Activated B cell treated with CpG ODN at 0.5 μM for 24 hours (primary cell): ENCODE results near the gene EPS8L2. TPM values are rescaled to one million over a fixed set of nuclear protein-coding genes. Genes with fewer than 3 reads are reported as not detected.

Experiments used
- ATAC-seq: fragments of 200-7000 bp; cut with Tn5 transposase; one replicate; pipeline ENCODE4 v1.10.0; 2021; ENCODE audit warnings: low read depth, mild to moderate bottlenecking, moderate library complexity
- CTCF ChIA-PET: fragments of 350-600 bp; sonication (Branson Sonifier 250); formaldehyde crosslinking; loops from one replicate; lab custom pipeline; 2021; ENCODE audit warnings: antibody characterized with exemption; lab: Charles Lee
- POLR2A ChIA-PET: fragments of 350-600 bp; sonication (Branson Sonifier 250); formaldehyde crosslinking; loops from one replicate; lab custom pipeline; 2021; ENCODE audit warnings: antibody characterized with exemption; lab: Charles Lee
- DNase-seq: peaks from one replicate; pipeline ENCODE4 v3.0.0; 2022
- H3K27ac Mint-ChIP-seq: one replicate; pipeline ENCODE4 v1.8.0; 2020; ENCODE audit warnings: mixed read lengths
- H3K27me3 Mint-ChIP-seq: one replicate; pipeline ENCODE4 v1.8.0; 2021; ENCODE audit warnings: mixed read lengths
- H3K36me3 Mint-ChIP-seq: one replicate; pipeline ENCODE4 v1.8.0; 2021; ENCODE audit warnings: low read depth, mixed read lengths
- H3K4me1 Mint-ChIP-seq: one replicate; pipeline ENCODE4 v1.8.0; 2021; ENCODE audit warnings: mixed read lengths
- H3K4me3 Mint-ChIP-seq: one replicate; pipeline ENCODE4 v1.8.0; 2020; ENCODE audit warnings: mild to moderate bottlenecking, mixed read lengths
- H3K9me3 Mint-ChIP-seq: one replicate; pipeline ENCODE4 v1.8.0; 2020; ENCODE audit warnings: mixed read lengths
- intact Hi-C: fragments of 100-400 bp; cut with micrococcal nuclease; formaldehyde crosslinking; loops from one replicate; pipeline ENCODE4 v1.15.1; 2024
- total RNA-seq: library from RNA; stranded (reverse); gene quantifications from 2 replicates; pipeline ENCODE4 v1.2.3, GENCODE V29; 2022
- TF ChIP-seq, protein P1 (sequence below): fragments of 200-600 bp; IDR thresholded peaks from one replicate; pipeline ENCODE4 v1.8.0; 2022; ENCODE audit warnings: antibody characterized with exemption, mild to moderate bottlenecking

EPS8L2 gene
- total RNA-seq, 1 donor from 2014 or later, result 5.9 TPM

DNA sequence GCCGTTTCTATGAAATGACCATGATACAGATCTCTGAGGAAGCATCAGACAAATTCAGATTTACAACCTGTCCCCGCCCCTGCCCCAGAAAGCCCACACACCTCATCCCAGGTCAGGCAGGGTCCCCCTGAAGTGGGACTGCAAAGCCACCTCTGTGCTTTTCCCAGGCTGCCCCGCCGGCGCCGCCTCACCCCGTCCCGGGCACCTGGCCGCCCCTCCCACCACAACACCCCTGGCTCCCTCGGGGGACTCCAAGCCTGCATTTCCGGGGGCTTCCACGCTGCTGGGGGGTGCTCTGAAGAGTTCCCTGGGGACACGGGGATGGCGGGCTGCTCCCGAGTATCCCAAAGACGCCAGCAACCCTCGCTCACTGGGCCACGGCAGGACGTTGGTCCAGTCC is 45.8 kb upstream of the EPS8L2 start:
- H3K27ac Mint-ChIP-seq, result no peak overlapping the region
- TF ChIP-seq, protein P1, sequence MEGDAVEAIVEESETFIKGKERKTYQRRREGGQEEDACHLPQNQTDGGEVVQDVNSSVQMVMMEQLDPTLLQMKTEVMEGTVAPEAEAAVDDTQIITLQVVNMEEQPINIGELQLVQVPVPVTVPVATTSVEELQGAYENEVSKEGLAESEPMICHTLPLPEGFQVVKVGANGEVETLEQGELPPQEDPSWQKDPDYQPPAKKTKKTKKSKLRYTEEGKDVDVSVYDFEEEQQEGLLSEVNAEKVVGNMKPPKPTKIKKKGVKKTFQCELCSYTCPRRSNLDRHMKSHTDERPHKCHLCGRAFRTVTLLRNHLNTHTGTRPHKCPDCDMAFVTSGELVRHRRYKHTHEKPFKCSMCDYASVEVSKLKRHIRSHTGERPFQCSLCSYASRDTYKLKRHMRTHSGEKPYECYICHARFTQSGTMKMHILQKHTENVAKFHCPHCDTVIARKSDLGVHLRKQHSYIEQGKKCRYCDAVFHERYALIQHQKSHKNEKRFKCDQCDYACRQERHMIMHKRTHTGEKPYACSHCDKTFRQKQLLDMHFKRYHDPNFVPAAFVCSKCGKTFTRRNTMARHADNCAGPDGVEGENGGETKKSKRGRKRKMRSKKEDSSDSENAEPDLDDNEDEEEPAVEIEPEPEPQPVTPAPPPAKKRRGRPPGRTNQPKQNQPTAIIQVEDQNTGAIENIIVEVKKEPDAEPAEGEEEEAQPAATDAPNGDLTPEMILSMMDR, result no peak
- H3K4me1 Mint-ChIP-seq, result peaks cover 4% of the 10 kb centered on the region
- DNase-seq (no peak), ATAC-seq (no peak)
- H3K27me3 Mint-ChIP-seq, result no peaks in the 10 kb centered on the region
- ChIA-PET POLR2A (no interaction called here), CTCF (interaction anchor here (2.9 kb wide), 1 partner anchor 65 kb away, joined by 34 read pairs; no protein-coding TSS in a partner anchor)
- H3K36me3 Mint-ChIP-seq, result peaks cover 40% of the 10 kb centered on the region
- intact Hi-C loops, result no loop called here
- H3K4me3 Mint-ChIP-seq, result no peak overlapping the region
- H3K9me3 Mint-ChIP-seq, result no peaks in the 10 kb centered on the region

DNA sequence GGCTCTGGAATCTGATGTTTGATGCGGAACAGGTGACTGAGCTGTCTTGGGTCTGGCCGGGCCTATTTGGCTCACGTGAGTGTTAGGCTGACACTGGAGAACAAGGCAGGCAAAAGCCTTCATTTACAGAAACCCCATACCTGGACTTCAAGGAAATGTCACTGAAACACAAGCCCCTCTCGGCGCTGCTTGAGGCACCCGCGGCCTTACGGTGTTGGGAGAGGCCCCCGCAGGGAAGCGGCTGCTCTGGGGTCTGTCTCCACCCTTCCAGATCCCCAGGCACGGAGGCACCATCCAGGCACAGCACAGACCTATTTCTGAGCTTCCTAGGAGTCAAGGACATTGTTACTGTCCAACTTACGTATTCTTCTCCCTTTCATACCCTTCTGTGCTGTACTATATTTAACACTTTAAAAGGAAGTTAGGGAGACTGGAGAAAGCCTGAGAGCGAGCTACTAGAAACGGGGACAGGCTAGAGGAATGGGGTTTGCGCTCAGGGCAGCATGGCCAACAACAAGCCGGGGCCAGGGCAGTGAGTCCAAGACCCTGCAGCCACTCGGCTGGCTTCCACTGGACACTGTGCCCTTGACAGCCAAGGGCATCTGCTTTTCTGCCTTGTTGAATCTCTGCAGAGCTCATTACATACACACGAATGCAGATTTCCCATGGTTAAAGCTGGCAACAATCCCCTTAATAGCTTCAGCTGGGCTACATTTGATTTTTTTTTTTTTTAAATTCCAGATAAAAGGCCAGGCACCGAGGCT is 45.2 kb upstream of the EPS8L2 start:
- H3K27me3 Mint-ChIP-seq, result no peaks in the 10 kb centered on the region
- ChIA-PET POLR2A (no interaction called here), CTCF (interaction anchor here (0.6 to 2.9 kb wide), 5 partner anchors 20 to 106 kb away, joined by 3 to 34 read pairs (median 8); no protein-coding TSS in a partner anchor)
- ATAC-seq (no peak), DNase-seq (no peak)
- H3K36me3 Mint-ChIP-seq, result peaks cover 42% of the 10 kb centered on the region
- H3K27ac Mint-ChIP-seq, result no peak overlapping the region
- intact Hi-C loops, result no loop called here
- H3K9me3 Mint-ChIP-seq, result no peaks in the 10 kb centered on the region
- H3K4me1 Mint-ChIP-seq, result peaks cover 4% of the 10 kb centered on the region
- TF ChIP-seq, protein P1, result no peak
- H3K4me3 Mint-ChIP-seq, result no peak overlapping the region

DNA sequence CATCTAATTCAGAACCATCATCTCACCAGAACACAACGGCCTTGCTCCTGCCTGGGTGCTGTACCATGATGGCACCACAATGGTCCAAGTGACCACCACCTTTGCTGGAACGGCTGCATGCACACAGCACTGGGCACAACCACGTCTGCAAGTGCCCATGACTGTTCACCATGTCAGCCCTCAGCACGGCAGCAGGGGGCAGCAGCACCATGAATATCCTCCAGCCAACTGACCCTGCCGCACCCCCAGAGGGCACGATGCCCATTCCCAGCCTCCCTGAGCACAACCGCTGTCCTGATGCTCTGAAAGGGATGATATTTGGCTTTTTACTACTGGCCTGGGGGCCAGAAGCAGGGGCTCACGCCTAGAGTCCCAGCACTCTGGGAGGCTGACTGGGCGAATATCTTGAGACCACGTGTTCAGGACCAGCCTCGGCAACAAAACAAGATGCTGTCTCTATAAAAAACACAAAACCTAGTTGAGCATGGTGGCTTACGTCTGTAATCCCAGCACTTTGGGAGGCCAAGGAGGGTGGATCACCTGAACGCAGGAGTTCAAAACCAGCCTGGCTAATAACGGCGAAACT is 43.2 kb upstream of the EPS8L2 start:
- TF ChIP-seq, protein P1, result no peak
- no peak overlapping the region for H3K27ac Mint-ChIP-seq
- H3K36me3 Mint-ChIP-seq, result peaks cover 38% of the 10 kb centered on the region
- H3K9me3 Mint-ChIP-seq, result no peaks in the 10 kb centered on the region
- no peak overlapping the region for H3K4me3 Mint-ChIP-seq
- CTCF ChIA-PET, result interaction anchor here (1.3 to 2.9 kb wide), 4 partner anchors 59 to 108 kb away, joined by 3 to 34 read pairs (median 8); no protein-coding TSS in a partner anchor
- POLR2A ChIA-PET, result interaction anchor here (1.2 kb wide), 1 partner anchor 34 kb away, joined by 3 read pairs; no protein-coding TSS in a partner anchor
- peaks cover 4% of the 10 kb centered on the region for H3K4me1 Mint-ChIP-seq
- peak; percentile 85 for ATAC-seq
- intact Hi-C loops, result loop anchor here (1.0 to 2.0 kb wide), 6 partner anchors 32 to 136 kb away; partner anchors contain the start of genes DEAF1, SLC25A22 and TMEM80
- H3K27me3 Mint-ChIP-seq, result no peaks in the 10 kb centered on the region
- DNase-seq, result peak; percentile 51

GRCh38 chr11:665062-665703 is 40.8 kb upstream of the EPS8L2 start:
- CTCF ChIA-PET, result interaction anchor here (1.3 kb wide), 1 partner anchor 57 kb away, joined by 5 read pairs; no protein-coding TSS in a partner anchor
- no peak overlapping the region for H3K27ac Mint-ChIP-seq
- ATAC-seq, result no peak

More at GRCh38 chr11:665062-665703, 40.8 kb upstream of the EPS8L2 start:
- intact Hi-C loops, result no loop called here
- Mint-ChIP-seq H3K9me3 (no peaks in the 10 kb centered on the region), H3K4me1 (no peaks in the 10 kb centered on the region), H3K36me3 (peaks cover 29% of the 10 kb centered on the region), H3K4me3 (no peak overlapping the region), H3K27me3 (no peaks in the 10 kb centered on the region)
- DNase-seq, result no peak
- TF ChIP-seq, protein P1, result no peak
- POLR2A ChIA-PET, result interaction anchor here (1.1 kb wide), 1 partner anchor 32 kb away, joined by 4 read pairs; no protein-coding TSS in a partner anchor
